Measurements from ENCODE around the gene TRUB2.

Gene TRUB2

DNA sequence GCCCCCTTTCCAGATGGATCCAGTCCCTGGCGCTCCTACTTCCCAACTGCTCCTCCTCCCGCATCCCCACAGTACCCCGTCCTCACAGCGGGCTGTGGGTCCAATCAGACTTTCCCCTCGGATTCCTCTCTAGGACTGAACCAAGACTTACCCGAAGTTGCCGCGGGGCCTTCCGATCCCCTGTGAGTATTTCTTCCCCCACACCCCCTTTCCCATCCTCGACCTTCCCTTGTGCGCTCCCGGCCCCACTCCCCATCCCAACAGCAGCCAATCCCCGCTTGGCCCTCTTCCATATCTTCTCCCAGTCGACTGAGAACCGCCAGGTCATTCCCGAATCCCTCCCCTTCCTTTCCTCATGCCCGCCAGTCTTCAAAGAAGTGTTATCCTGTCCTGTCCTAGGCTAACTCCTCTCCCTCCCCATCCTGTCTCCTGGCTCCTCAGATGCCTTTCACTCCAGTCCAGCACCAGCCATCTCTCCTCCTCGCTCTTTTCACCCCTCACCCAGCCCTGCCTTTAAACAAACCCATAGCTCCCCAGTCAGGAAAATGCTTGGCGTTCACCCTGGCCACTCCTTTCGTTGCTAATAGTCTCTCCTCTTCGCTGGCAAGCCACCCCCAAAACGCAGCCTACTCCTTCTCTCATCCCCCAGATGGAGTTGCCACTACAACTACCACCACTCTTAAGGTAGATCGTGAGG, 45.5 kb downstream of the TRUB2 start:
- TF ChIP-seq, protein P1, sequence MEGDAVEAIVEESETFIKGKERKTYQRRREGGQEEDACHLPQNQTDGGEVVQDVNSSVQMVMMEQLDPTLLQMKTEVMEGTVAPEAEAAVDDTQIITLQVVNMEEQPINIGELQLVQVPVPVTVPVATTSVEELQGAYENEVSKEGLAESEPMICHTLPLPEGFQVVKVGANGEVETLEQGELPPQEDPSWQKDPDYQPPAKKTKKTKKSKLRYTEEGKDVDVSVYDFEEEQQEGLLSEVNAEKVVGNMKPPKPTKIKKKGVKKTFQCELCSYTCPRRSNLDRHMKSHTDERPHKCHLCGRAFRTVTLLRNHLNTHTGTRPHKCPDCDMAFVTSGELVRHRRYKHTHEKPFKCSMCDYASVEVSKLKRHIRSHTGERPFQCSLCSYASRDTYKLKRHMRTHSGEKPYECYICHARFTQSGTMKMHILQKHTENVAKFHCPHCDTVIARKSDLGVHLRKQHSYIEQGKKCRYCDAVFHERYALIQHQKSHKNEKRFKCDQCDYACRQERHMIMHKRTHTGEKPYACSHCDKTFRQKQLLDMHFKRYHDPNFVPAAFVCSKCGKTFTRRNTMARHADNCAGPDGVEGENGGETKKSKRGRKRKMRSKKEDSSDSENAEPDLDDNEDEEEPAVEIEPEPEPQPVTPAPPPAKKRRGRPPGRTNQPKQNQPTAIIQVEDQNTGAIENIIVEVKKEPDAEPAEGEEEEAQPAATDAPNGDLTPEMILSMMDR (IDR thresholded peaks at IDR 0.05; ENCODE audit: insufficient read depth, missing control alignments), result no peak
- FAIRE-seq (no peak), DNase-seq (ENCODE audit: insufficient read length, low spot score) (no peak)

- TF ChIP-seq, protein P1 (IDR thresholded peaks at IDR 0.05; ENCODE audit: insufficient read depth, missing control alignments), result no peak
- DNase-seq (ENCODE audit: insufficient read length, low spot score), result peak; percentile 96
- FAIRE-seq, result no peak
Observed at GRCh38 chr9:128276008-128276573, 46.2 kb downstream of the TRUB2 start, which contains the start of gene SWI5. Gene SWI5 (plus strand): TSS chr9:128276276.

DNA sequence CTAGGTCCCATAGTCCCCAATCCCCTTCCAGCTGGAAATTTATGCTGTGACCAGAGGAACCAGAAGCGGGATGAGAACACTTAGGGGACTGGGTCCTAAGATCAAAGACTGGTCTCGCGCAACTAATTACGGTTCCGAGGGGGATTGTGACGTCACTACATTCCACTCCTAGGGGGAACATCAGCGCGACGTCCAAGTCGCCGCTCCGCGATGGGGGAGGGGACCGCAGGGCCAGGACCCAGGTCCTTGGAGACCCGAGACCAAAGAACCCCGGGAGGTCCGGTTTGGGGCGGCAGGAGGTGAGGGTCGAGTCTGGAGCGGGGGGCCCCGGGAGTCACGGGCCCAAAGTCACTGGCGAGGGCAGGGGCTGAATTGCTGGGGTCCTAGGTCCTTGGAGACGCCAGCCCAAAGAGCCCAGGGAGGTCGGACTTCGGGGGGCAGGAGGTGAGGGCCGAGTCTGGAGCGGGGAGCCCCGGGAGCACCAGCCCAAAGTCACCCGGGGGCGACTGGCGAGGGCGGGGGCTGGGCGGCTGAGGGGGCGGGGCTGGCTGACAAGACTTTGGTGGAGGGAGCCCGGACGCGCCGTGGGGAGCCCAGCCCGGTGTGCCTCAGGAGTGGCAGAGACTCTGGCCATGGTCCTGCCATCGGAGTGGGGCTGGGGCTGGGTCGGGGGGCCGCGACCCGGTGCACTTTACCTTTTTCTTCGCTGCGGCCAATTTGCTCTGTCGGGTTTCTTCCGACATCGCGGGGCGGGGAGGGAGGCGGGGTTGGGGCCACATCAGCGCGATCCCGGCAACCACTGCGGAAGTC, 46.8 kb downstream of the TRUB2 start, which contains the start of gene GOLGA2:
Gene GOLGA2 (minus strand): TSS at position 810 of the 810 bp plus-strand sequence. CDS start 31 bp downstream, at position 779.
- DNase-seq (ENCODE audit: insufficient read length, low spot score) (peak; percentile 53), FAIRE-seq (no peak)
- TF ChIP-seq, protein P1 (IDR thresholded peaks at IDR 0.05; ENCODE audit: insufficient read depth, missing control alignments), result no peak

- FAIRE-seq, result no peak
Observed at GRCh38 chr9:128274245-128274644, 48.0 kb downstream of the TRUB2 start.

DNA sequence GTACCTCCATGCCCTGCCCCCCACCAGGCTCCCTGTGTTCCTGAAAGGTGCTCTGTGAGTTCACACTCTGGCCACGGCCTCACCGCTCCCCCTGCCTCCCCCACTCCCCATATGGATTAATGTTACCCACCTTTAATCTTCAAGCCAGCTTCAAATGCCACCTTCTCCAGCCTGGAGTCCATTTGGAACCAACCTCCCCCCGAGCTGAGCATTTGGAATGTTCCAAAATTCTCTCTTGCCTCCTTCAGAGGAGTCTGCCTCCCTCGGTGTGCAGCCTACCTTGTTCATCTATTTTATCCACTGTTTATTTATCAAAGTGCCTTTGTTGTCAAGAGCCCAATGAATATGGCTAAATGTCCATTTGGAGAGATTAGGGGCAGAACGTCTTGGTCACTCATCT, 50.7 kb downstream of the TRUB2 start:
- TF ChIP-seq, protein P1 (IDR thresholded peaks at IDR 0.05; ENCODE audit: insufficient read depth, missing control alignments), result no peak
- DNase-seq (ENCODE audit: insufficient read length, low spot score) (no peak), FAIRE-seq (no peak)

More at GRCh38 chr9:128274245-128274644, 48.0 kb downstream of the TRUB2 start:
- TF ChIP-seq, protein P1 (IDR thresholded peaks at IDR 0.05; ENCODE audit: insufficient read depth, missing control alignments), result no peak
- no peak for DNase-seq (ENCODE audit: insufficient read length, low spot score)

DNA sequence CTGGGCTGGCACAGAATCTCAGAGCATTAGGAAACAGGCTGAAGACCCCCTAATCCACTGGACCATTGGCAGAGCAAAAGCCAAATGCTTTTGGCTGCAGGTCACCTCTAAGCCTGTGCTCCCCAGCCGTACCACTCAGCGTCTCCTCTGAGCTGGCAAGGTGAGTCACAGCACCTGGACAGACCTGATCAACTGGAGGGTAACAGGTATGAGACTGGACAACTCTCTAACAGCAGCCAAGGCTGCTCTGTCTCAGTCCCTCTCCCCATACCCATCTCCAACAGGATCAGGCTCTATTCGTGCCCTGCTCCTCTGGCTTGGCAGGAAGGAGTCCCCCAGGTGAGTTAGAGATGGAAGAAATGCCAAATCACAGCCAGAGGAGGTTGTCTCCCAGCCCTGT, 51.1 kb downstream of the TRUB2 start:
- FAIRE-seq (no peak), DNase-seq (ENCODE audit: insufficient read length, low spot score) (no peak)
- TF ChIP-seq, protein P1 (IDR thresholded peaks at IDR 0.05; ENCODE audit: insufficient read depth, missing control alignments), result no peak
